HUES64 (cell line): Measurements from ENCODE around the gene PLEKHG4B.

Experiments used
- H3K27ac ChIP-seq: 2 replicates; pipeline ENCODE4 v1.7.0; 2013; ENCODE audit warnings: low read depth, low read length, inconsistent platforms
- H3K27me3 ChIP-seq: 2 replicates; pipeline ENCODE4 v1.6.1; 2013; ENCODE audit warnings: mild to moderate bottlenecking, low read length; ENCODE audit not compliant: insufficient read depth
- H3K36me3 ChIP-seq: 2 replicates; pipeline ENCODE4 v1.6.1; 2013; ENCODE audit warnings: mild to moderate bottlenecking, low read length; ENCODE audit not compliant: insufficient read depth
- H3K4me1 ChIP-seq: 2 replicates; pipeline ENCODE4 v1.6.1; 2013; ENCODE audit warnings: mild to moderate bottlenecking, low read length, moderate library complexity; ENCODE audit not compliant: insufficient read depth
- H3K4me3 ChIP-seq: 2 replicates; pipeline ENCODE4 v1.5.1; 2013; ENCODE audit warnings: mild to moderate bottlenecking, low read length, moderate library complexity
- H3K9ac ChIP-seq: 2 replicates; pipeline ENCODE4 v1.6.1; 2013; ENCODE audit warnings: mild to moderate bottlenecking, low read depth, low read length
- H3K9me3 ChIP-seq: 2 replicates; pipeline ENCODE4 v1.6.1; 2013; ENCODE audit warnings: low read depth, low read length; ENCODE audit not compliant: insufficient read depth
- WGBS: fragments of 150-250, 120-280 bp; methylation state at CpG from one replicate; pipeline ENCODE4 v1.1.7; 2013; ENCODE audit warnings: missing lambda C conversion rate; 5-methylcytosine and 5-hydroxymethylcytosine counted together

Gene PLEKHG4B

GRCh38 chr5:77546-77945 lies 14.4 kb upstream of the PLEKHG4B start:
- Histone ChIP-seq H3K9ac (no peak overlapping the region), H3K27ac (no peak overlapping the region), H3K4me3 (no peak overlapping the region), H3K4me1 (peaks cover 15% of the 10 kb centered on the region), H3K27me3 (no peaks in the 10 kb centered on the region), H3K9me3 (no peaks in the 10 kb centered on the region), H3K36me3 (no peaks in the 10 kb centered on the region)
- WGBS: 85% methylated on average over 10 of the region's 10 CpGs

GRCh38 chr5:77957-78804 lies 13.8 kb upstream of the PLEKHG4B start:
- 85% methylated on average over 17 of the region's 17 CpGs for WGBS
- H3K4me3 ChIP-seq: no peak overlapping the region
- no peaks in the 10 kb centered on the region for H3K36me3 ChIP-seq
- no peaks in the 10 kb centered on the region for H3K9me3 ChIP-seq
- no peak overlapping the region for H3K27ac ChIP-seq
- H3K9ac ChIP-seq: no peak overlapping the region
- no peaks in the 10 kb centered on the region for H3K27me3 ChIP-seq
- peaks cover 20% of the 10 kb centered on the region for H3K4me1 ChIP-seq

- Histone ChIP-seq H3K27me3 (no peaks in the 10 kb centered on the region), H3K4me3 (no peak overlapping the region), H3K9ac (no peak overlapping the region), H3K27ac (no peak overlapping the region), H3K4me1 (peaks cover 20% of the 10 kb centered on the region), H3K9me3 (no peaks in the 10 kb centered on the region), H3K36me3 (no peaks in the 10 kb centered on the region)
- 86% methylated on average over 2 of the region's 2 CpGs for WGBS
These were observed 13.2 kb upstream of the PLEKHG4B start for GRCh38 chr5:78805-79149.

GRCh38 chr5:79263-79662 lies 12.7 kb upstream of the PLEKHG4B start:
- 91% methylated on average over 10 of the region's 10 CpGs for WGBS
- H3K27me3 ChIP-seq: no peaks in the 10 kb centered on the region
- no peak overlapping the region for H3K9ac ChIP-seq
- H3K27ac ChIP-seq: no peak overlapping the region
- H3K4me3 ChIP-seq: no peak overlapping the region
- no peaks in the 10 kb centered on the region for H3K36me3 ChIP-seq
- no peaks in the 10 kb centered on the region for H3K9me3 ChIP-seq
- peaks cover 20% of the 10 kb centered on the region for H3K4me1 ChIP-seq

- Histone ChIP-seq H3K4me1 (peaks cover 20% of the 10 kb centered on the region), H3K36me3 (no peaks in the 10 kb centered on the region), H3K9me3 (no peaks in the 10 kb centered on the region), H3K4me3 (no peak overlapping the region), H3K27ac (no peak overlapping the region), H3K9ac (no peak overlapping the region), H3K27me3 (no peaks in the 10 kb centered on the region)
- WGBS: 98% methylated on average over 4 of the region's 5 CpGs
These were observed 12.1 kb upstream of the PLEKHG4B start for GRCh38 chr5:79821-80220.

GRCh38 chr5:81391-82021 lies 10.5 kb upstream of the PLEKHG4B start:
- Histone ChIP-seq H3K27me3 (no peaks in the 10 kb centered on the region), H3K36me3 (no peaks in the 10 kb centered on the region), H3K9ac (peak overlapping the region; percentile 57; the same call in 1 of the 2 replicates), H3K4me3 (no peak overlapping the region), H3K27ac (peak overlapping the region; percentile 33), H3K9me3 (no peaks in the 10 kb centered on the region), H3K4me1 (peaks cover 23% of the 10 kb centered on the region)
- WGBS: 84% methylated on average over 19 of the region's 19 CpGs

GRCh38 chr5:82097-82496 lies 9.9 kb upstream of the PLEKHG4B start:
- Histone ChIP-seq H3K4me3 (peak overlapping the region; percentile 23), H3K4me1 (peaks cover 23% of the 10 kb centered on the region), H3K36me3 (no peaks in the 10 kb centered on the region), H3K9me3 (no peaks in the 10 kb centered on the region), H3K9ac (peak overlapping the region; percentile 57), H3K27ac (peak overlapping the region; percentile 33), H3K27me3 (peaks cover 1% of the 10 kb centered on the region; the same call in 1 of the 2 replicates)
- 16% methylated on average over 9 of the region's 9 CpGs for WGBS

GRCh38 chr5:82570-82969 lies 9.4 kb upstream of the PLEKHG4B start:
- Histone ChIP-seq H3K4me3 (peak overlapping the region; percentile 23), H3K36me3 (no peaks in the 10 kb centered on the region), H3K4me1 (peaks cover 23% of the 10 kb centered on the region), H3K9me3 (no peaks in the 10 kb centered on the region), H3K27me3 (peaks cover 6% of the 10 kb centered on the region; the same call in 1 of the 2 replicates), H3K27ac (peak overlapping the region; percentile 15; the same call in 1 of the 2 replicates), H3K9ac (peak overlapping the region; percentile 57)
- WGBS: 59% methylated on average over 10 of the region's 10 CpGs

- Histone ChIP-seq H3K4me1 (peaks cover 23% of the 10 kb centered on the region), H3K27ac (peak overlapping the region; percentile 15; the same call in 1 of the 2 replicates), H3K4me3 (no peak overlapping the region), H3K27me3 (peaks cover 8% of the 10 kb centered on the region; the same call in 1 of the 2 replicates), H3K36me3 (no peaks in the 10 kb centered on the region), H3K9me3 (no peaks in the 10 kb centered on the region), H3K9ac (no peak overlapping the region)
- 81% methylated on average over 3 of the region's 13 CpGs for WGBS
These were observed 8.9 kb upstream of the PLEKHG4B start for GRCh38 chr5:83029-83428.

GRCh38 chr5:85334-85995 lies 6.5 kb upstream of the PLEKHG4B start:
- Histone ChIP-seq H3K27me3 (peaks cover 8% of the 10 kb centered on the region; the same call in 1 of the 2 replicates), H3K27ac (no peak overlapping the region)

More at GRCh38 chr5:85334-85995, 6.5 kb upstream of the PLEKHG4B start:
- Histone ChIP-seq H3K9ac (no peak overlapping the region), H3K36me3 (no peaks in the 10 kb centered on the region), H3K4me3 (no peak overlapping the region), H3K9me3 (no peaks in the 10 kb centered on the region), H3K4me1 (peaks cover 23% of the 10 kb centered on the region)
- WGBS: 94% methylated on average over 22 of the region's 22 CpGs
